ENCODE results near the gene YWHAB.

DNA sequence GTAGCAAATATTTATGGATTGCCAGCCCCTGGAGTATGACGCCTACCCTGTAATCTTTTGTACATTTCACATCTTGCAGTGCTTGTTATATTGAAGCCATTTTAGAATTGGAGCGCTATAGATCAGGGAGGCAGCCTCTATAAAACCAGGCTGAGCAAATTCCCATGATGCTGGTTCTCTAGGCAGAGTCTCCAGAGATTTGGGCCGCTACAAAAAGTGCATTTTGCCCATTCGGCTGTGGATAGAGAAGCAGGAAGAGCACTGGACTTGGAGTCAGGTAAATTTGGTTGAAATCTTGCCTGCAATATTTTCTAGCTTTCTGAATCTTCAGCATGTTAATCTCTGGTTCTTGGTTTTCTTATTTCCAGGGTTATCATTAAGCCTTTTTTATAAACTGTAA is 2.0 kb downstream of the YWHAB start:
- TF ChIP-seq FOS (IDR thresholded peaks at IDR 0.05; ENCODE audit: low read depth, low read length), result no peak
- TF ChIP-seq, protein P1, sequence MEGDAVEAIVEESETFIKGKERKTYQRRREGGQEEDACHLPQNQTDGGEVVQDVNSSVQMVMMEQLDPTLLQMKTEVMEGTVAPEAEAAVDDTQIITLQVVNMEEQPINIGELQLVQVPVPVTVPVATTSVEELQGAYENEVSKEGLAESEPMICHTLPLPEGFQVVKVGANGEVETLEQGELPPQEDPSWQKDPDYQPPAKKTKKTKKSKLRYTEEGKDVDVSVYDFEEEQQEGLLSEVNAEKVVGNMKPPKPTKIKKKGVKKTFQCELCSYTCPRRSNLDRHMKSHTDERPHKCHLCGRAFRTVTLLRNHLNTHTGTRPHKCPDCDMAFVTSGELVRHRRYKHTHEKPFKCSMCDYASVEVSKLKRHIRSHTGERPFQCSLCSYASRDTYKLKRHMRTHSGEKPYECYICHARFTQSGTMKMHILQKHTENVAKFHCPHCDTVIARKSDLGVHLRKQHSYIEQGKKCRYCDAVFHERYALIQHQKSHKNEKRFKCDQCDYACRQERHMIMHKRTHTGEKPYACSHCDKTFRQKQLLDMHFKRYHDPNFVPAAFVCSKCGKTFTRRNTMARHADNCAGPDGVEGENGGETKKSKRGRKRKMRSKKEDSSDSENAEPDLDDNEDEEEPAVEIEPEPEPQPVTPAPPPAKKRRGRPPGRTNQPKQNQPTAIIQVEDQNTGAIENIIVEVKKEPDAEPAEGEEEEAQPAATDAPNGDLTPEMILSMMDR (conservative IDR thresholded peaks at IDR 0.05; ENCODE audit: low read depth, low read length), result no peak
- no peak for TF ChIP-seq POLR2A (IDR thresholded peaks at IDR 0.05; ENCODE audit: low read depth, low read length)
- TF ChIP-seq, protein P2, sequence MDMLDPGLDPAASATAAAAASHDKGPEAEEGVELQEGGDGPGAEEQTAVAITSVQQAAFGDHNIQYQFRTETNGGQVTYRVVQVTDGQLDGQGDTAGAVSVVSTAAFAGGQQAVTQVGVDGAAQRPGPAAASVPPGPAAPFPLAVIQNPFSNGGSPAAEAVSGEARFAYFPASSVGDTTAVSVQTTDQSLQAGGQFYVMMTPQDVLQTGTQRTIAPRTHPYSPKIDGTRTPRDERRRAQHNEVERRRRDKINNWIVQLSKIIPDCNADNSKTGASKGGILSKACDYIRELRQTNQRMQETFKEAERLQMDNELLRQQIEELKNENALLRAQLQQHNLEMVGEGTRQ (IDR thresholded peaks at IDR 0.05; ENCODE audit: low read depth, low read length), result no peak
- TF ChIP-seq MXI1 (IDR thresholded peaks at IDR 0.05; ENCODE audit: borderline replicate concordance, low read depth, low read length), result no peak
- no peak for TF ChIP-seq SMC3 (IDR thresholded peaks at IDR 0.05; ENCODE audit: low read depth, low read length)
- no peak for TF ChIP-seq RFX5 (IDR thresholded peaks at IDR 0.05; ENCODE audit: low read depth, low read length)

Data from IMR-90 (cell line).